SJSA1 (cell line): Measurements from ENCODE around the gene ZBP1. TPM values are rescaled to one million over a fixed set of nuclear protein-coding genes. Genes with fewer than 3 reads are reported as not detected.

Source experiments
- DNase-seq, 2 experiments: peaks; one replicate each; pipeline ENCODE4 v3.0.0-alpha.2; 2015 to 2020; ENCODE audit warnings: low spot score in 2 of 2, low read depth in 1 of 2
- H3K27ac ChIP-seq: fragments of 250-450 bp; sonication (Bioruptor Pico); 2 replicates; pipeline ENCODE4 v1.5.1; 2020; ENCODE audit warnings: mild to moderate bottlenecking, moderate library complexity
- H3K27me3 ChIP-seq: fragments of 250-450 bp; sonication (Bioruptor Pico); replicated peaks from 2 replicates; pipeline ENCODE4 v1.5.1; 2020; ENCODE audit warnings: mild to moderate bottlenecking, moderate library complexity
- H3K36me3 ChIP-seq: fragments of 250-450 bp; sonication (Bioruptor Pico); 2 replicates; pipeline ENCODE4 v1.5.1; 2020; ENCODE audit warnings: mild to moderate bottlenecking
- H3K4me1 ChIP-seq: fragments of 250-450 bp; sonication (Bioruptor Pico); replicated peaks from 2 replicates; pipeline ENCODE4 v1.6.1; 2021; ENCODE audit warnings: mild to moderate bottlenecking
- H3K4me3 ChIP-seq: fragments of 250-450 bp; sonication (Bioruptor Pico); 2 replicates; pipeline ENCODE4 v1.5.1; 2020; ENCODE audit warnings: mild to moderate bottlenecking
- H3K9me3 ChIP-seq: fragments of 250-450 bp; sonication (Bioruptor Pico); replicated peaks from 2 replicates; pipeline ENCODE4 v1.5.1; 2020; ENCODE audit warnings: mild to moderate bottlenecking
- total RNA-seq: library from RNA; depleted of rRNA; stranded (reverse); fragments of >200 nt; shearing (Covaris generic); gene quantifications from 2 replicates; pipeline ENCODE4 v1.2.3, GENCODE V29; 2014

The ZBP1 gene
- total RNA-seq, 1 experiment from 2014 or later: not detected

GRCh38 chr20:57624124-57624523 is 3.9 kb upstream of the ZBP1 start:
- no peak overlapping the region for H3K4me3 ChIP-seq
- no peak overlapping the region for H3K27ac ChIP-seq
- no peaks in the 10 kb centered on the region; the same call in 1 of the 2 replicates for H3K9me3 ChIP-seq
- H3K4me1 ChIP-seq: peaks cover 6% of the 10 kb centered on the region; the same call in 1 of the 2 replicates
- DNase-seq: no peak
- H3K36me3 ChIP-seq: no peaks in the 10 kb centered on the region
- H3K27me3 ChIP-seq: peaks cover 3% of the 10 kb centered on the region; the same call in 1 of the 2 replicates

- no peak overlapping the region for H3K27ac ChIP-seq
- H3K9me3 ChIP-seq: no peaks in the 10 kb centered on the region; the same call in 1 of the 2 replicates
- H3K4me3 ChIP-seq: no peak overlapping the region
- peak in 1 of 2 experiments; percentile 31 for DNase-seq
- no peaks in the 10 kb centered on the region for H3K36me3 ChIP-seq
- peaks cover 9% of the 10 kb centered on the region; the same call in 1 of the 2 replicates for H3K27me3 ChIP-seq
- peaks cover 6% of the 10 kb centered on the region; the same call in 1 of the 2 replicates for H3K4me1 ChIP-seq
Measured at GRCh38 chr20:57622579-57623381, 2.6 kb upstream of the ZBP1 start.

DNA sequence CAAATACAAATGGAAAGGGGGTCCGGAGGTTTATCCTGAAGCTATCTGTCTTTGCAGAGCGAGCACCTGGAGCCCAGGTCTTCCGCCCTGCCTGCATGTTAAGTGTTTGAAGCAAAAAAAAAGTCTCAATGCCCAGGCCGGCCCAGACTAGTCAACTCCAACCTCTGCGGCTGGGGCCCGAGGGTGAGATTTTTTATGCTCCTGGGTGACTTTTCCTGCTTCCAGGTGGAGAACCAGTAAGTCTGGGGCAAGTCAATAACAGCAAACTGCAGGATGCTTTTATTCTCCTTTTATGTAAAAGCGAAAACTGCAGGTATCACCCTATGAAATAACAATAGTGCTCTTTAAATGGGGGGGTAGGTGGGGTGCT is 2.0 kb upstream of the ZBP1 start:
- no peak for DNase-seq
- Histone ChIP-seq H3K27me3 (peaks cover 9% of the 10 kb centered on the region; the same call in 1 of the 2 replicates), H3K4me1 (peaks cover 6% of the 10 kb centered on the region; the same call in 1 of the 2 replicates), H3K36me3 (no peaks in the 10 kb centered on the region), H3K27ac (no peak overlapping the region), H3K9me3 (no peaks in the 10 kb centered on the region; the same call in 1 of the 2 replicates), H3K4me3 (no peak overlapping the region)

DNA sequence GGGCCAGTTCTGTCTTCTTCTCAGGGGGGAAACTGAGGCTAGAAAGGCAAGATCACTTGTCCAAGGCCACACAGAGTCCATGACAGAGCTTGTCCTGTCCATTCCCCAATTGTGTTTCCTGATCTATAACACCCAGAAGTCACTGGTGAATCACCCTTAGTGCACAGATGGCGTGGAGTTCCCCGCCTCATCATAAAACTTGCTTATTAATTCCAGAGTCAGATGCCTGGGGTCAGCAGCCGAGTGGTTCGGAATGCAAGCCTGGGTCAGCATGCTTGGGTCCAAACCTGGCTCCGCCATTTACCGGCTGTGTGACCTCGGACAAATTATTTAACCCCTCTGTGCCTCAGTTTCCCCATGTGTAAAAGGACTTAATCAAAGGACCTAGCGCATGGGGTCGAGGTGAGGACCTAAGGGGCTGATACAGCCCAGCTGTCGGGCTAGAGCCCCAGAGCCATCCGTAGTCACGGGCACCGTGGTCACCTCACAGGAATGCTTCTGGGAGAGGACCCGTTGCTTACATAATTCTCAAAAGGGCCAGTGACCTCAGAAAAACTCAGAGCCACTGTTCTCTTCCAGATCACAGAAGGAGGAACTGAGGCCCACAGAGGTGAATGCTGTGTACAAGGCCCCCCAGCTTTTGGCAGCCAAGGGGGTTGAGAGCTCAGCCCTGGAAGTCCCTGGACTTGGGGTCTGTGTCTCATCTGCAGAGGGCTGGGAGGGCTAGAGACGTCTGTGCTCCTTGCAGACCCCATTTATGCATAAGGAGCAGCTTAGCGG is 1.4 kb upstream of the ZBP1 start:
- H3K4me3 ChIP-seq: no peak overlapping the region
- H3K9me3 ChIP-seq: no peaks in the 10 kb centered on the region; the same call in 1 of the 2 replicates
- H3K27ac ChIP-seq: no peak overlapping the region
- H3K27me3 ChIP-seq: peaks cover 9% of the 10 kb centered on the region; the same call in 1 of the 2 replicates
- peaks cover 6% of the 10 kb centered on the region; the same call in 1 of the 2 replicates for H3K4me1 ChIP-seq
- no peak for DNase-seq
- H3K36me3 ChIP-seq: no peaks in the 10 kb centered on the region

DNA sequence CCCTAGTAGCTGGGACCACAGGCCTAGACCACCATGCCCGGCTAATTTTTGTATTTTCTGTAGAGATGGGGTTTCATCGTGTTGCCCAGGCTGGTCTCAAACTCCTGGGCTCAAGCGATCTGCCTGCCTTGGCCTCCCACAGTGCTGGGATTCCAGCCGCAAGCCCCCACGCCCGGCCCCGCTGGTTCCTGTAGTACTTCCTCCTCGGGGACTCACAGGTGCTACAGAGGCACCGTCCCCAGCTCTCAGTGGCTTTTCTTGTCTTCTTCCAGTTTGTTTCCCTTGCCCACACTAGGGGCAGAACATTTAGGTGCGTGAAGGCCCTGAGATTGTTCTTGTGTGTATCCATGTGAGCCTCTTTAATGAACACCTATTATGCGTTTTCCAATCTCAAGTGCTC is 773 bp upstream of the ZBP1 start:
- Histone ChIP-seq H3K27ac (no peak overlapping the region), H3K36me3 (no peaks in the 10 kb centered on the region), H3K4me1 (peaks cover 6% of the 10 kb centered on the region; the same call in 1 of the 2 replicates), H3K9me3 (no peaks in the 10 kb centered on the region; the same call in 1 of the 2 replicates), H3K4me3 (no peak overlapping the region), H3K27me3 (peaks cover 9% of the 10 kb centered on the region; the same call in 1 of the 2 replicates)
- no peak for DNase-seq

DNA sequence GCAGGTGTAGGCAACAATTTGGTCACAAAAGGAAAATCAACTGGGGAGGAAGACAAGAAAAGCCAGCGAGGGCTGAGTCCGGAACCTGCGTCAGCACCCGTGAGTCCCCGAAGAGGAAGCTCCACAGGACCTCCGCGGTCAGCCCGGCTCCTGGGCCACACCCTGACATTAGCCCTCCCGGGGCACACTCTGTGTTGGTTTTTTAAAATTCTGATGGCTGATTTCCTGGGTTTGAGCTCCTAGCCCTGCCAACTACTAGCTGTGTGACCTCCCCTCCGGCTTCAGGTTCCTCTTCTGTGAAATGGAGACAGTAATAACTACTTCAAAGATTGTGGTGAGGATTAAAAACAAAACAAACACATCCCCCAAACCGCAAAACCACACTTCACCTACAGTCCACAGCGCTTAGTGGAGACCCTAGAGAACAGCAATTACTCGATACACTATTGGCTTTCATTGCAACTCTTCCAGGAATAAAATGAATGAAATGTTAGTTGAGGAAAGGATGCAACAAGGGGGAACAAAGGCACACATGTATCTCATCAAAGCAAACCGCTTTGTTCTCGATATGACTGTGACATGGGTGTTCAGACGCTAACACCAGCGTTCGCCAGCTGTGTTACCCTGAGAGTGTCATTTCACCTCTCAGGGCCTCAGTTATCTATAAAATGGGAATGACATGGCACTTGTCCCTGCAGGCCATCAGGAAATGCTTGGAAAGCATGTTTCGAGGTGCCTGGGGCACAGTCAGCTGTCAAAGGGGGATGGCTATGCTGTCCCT is 985 bp downstream of the ZBP1 start:
- no peak for DNase-seq
- H3K27me3 ChIP-seq: peaks cover 9% of the 10 kb centered on the region; the same call in 1 of the 2 replicates
- H3K36me3 ChIP-seq: no peaks in the 10 kb centered on the region
- no peaks in the 10 kb centered on the region; the same call in 1 of the 2 replicates for H3K9me3 ChIP-seq
- no peak overlapping the region for H3K4me3 ChIP-seq
- peaks cover 6% of the 10 kb centered on the region; the same call in 1 of the 2 replicates for H3K4me1 ChIP-seq
- H3K27ac ChIP-seq: no peak overlapping the region

DNA sequence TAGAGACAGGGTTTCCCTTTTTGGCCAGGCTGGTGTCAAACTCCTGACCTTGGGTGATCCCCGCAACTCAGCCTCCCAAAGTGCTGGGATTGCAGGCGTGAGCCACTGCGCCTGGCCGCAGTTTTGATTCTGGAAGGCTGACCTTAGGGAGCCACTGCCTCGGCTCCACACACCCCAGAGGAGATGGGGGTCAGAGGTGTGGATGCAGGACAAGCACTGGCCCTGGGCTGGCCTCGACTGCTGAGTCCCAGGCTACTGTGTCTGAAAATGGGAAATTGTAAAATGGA is 1.5 kb downstream of the ZBP1 start:
- DNase-seq: no peak
- H3K4me3 ChIP-seq: no peak overlapping the region
- H3K4me1 ChIP-seq: peaks cover 6% of the 10 kb centered on the region; the same call in 1 of the 2 replicates
- H3K27ac ChIP-seq: no peak overlapping the region
- H3K36me3 ChIP-seq: no peaks in the 10 kb centered on the region
- H3K27me3 ChIP-seq: peaks cover 9% of the 10 kb centered on the region; the same call in 1 of the 2 replicates
- no peaks in the 10 kb centered on the region; the same call in 1 of the 2 replicates for H3K9me3 ChIP-seq

GRCh38 chr20:57618091-57618763 is 2.0 kb downstream of the ZBP1 start:
- Histone ChIP-seq H3K36me3 (no peaks in the 10 kb centered on the region), H3K27ac (no peak overlapping the region), H3K4me3 (no peak overlapping the region), H3K9me3 (no peaks in the 10 kb centered on the region; the same call in 1 of the 2 replicates), H3K4me1 (peaks cover 6% of the 10 kb centered on the region; the same call in 1 of the 2 replicates), H3K27me3 (peaks cover 9% of the 10 kb centered on the region; the same call in 1 of the 2 replicates)
- peak in 1 of 2 experiments; percentile 35 for DNase-seq

- Histone ChIP-seq H3K4me1 (no peaks in the 10 kb centered on the region), H3K27me3 (peaks cover 12% of the 10 kb centered on the region; the same call in 1 of the 2 replicates), H3K4me3 (no peak overlapping the region), H3K27ac (no peak overlapping the region), H3K9me3 (no peaks in the 10 kb centered on the region), H3K36me3 (no peaks in the 10 kb centered on the region)
- DNase-seq: peak in 1 of 2 experiments; percentile 35
Measured at GRCh38 chr20:57617079-57617795, 3.0 kb downstream of the ZBP1 start.

- Histone ChIP-seq H3K4me1 (no peaks in the 10 kb centered on the region), H3K36me3 (no peaks in the 10 kb centered on the region), H3K9me3 (no peaks in the 10 kb centered on the region), H3K27me3 (peaks cover 12% of the 10 kb centered on the region; the same call in 1 of the 2 replicates), H3K27ac (no peak overlapping the region), H3K4me3 (no peak overlapping the region)
- peak in 1 of 2 experiments; percentile 40 for DNase-seq
Measured at GRCh38 chr20:57616143-57616951, 3.9 kb downstream of the ZBP1 start.

DNA sequence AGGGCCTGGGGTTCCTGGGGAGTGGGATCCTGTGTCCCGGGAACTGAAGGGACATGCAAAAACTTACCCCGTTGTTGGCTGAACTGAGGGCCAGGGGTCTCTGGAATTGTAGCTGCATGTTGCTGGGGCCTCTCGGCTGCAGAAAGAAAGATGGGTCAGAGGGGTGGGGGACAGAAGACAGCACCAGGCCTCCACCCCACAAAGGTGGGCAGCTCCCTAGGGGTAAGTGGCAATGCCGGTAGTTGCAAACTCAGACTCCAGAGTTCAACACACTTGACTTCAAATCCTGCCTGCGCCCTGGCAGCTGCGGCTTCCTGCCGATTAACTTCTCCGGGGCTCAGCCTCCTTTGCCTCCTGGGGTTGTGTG is 4.8 kb downstream of the ZBP1 start:
- H3K4me1 ChIP-seq: no peaks in the 10 kb centered on the region
- no peaks in the 10 kb centered on the region for H3K9me3 ChIP-seq
- no peaks in the 10 kb centered on the region for H3K36me3 ChIP-seq
- DNase-seq: peak in 1 of 2 experiments; percentile 24
- no peak overlapping the region for H3K4me3 ChIP-seq
- peaks cover 12% of the 10 kb centered on the region; the same call in 1 of the 2 replicates for H3K27me3 ChIP-seq
- H3K27ac ChIP-seq: no peak overlapping the region
